Rectal smooth muscle tissue (tissue), 1 donor: ENCODE results near the gene GRPR.

Source experiments
- H3K27ac ChIP-seq: one replicate; pipeline ENCODE4 v1.7.0; 2013; ENCODE audit warnings: low read depth, low read length, inconsistent platforms
- H3K27me3 ChIP-seq: one replicate; pipeline ENCODE4 v1.7.0; 2013; ENCODE audit warnings: low read length; ENCODE audit not compliant: control insufficient read depth, insufficient read depth
- H3K36me3 ChIP-seq: one replicate; pipeline ENCODE4 v1.7.0; 2013; ENCODE audit warnings: low read length; ENCODE audit not compliant: control insufficient read depth, insufficient read depth
- H3K4me1 ChIP-seq: one replicate; pipeline ENCODE4 v1.7.0; 2013; ENCODE audit warnings: low read length; ENCODE audit not compliant: control insufficient read depth, insufficient read depth
- H3K4me3 ChIP-seq: one replicate; pipeline ENCODE4 v1.7.0; 2013; ENCODE audit warnings: low read length
- H3K9ac ChIP-seq: one replicate; pipeline ENCODE4 v1.7.0; 2013; ENCODE audit warnings: low read length

GRPR gene

GRCh38 chrX:16113978-16114565, 9.3 kb upstream of the GRPR start:
- H3K9ac ChIP-seq: no peak overlapping the region
- H3K27me3 ChIP-seq: no peaks in the 10 kb centered on the region
- H3K4me1 ChIP-seq: no peaks in the 10 kb centered on the region
- no peak overlapping the region for H3K27ac ChIP-seq
- no peak overlapping the region for H3K4me3 ChIP-seq
- H3K36me3 ChIP-seq: no peaks in the 10 kb centered on the region

GRCh38 chrX:16114611-16115010, 8.8 kb upstream of the GRPR start:
- Histone ChIP-seq H3K27ac (peak overlapping the region; percentile 54), H3K36me3 (no peaks in the 10 kb centered on the region), H3K9ac (no peak overlapping the region)

GRCh38 chrX:16119353-16120220, 3.8 kb upstream of the GRPR start:
- H3K9ac ChIP-seq: no peak overlapping the region
- H3K27ac ChIP-seq: peak overlapping the region; percentile 38

More at GRCh38 chrX:16114611-16115010, 8.8 kb upstream of the GRPR start:
- no peaks in the 10 kb centered on the region for H3K27me3 ChIP-seq
- H3K4me3 ChIP-seq: no peak overlapping the region
- no peaks in the 10 kb centered on the region for H3K4me1 ChIP-seq

GRCh38 chrX:16120431-16120830, 2.9 kb upstream of the GRPR start:
- no peak overlapping the region for H3K27ac ChIP-seq

More at GRCh38 chrX:16119353-16120220, 3.8 kb upstream of the GRPR start:
- Histone ChIP-seq H3K27me3 (no peaks in the 10 kb centered on the region), H3K36me3 (no peaks in the 10 kb centered on the region), H3K4me1 (no peaks in the 10 kb centered on the region), H3K4me3 (no peak overlapping the region)

GRCh38 chrX:16124201-16124600, 836 bp downstream of the GRPR start:
- no peak overlapping the region for H3K9ac ChIP-seq
- H3K4me3 ChIP-seq: no peak overlapping the region
- no peaks in the 10 kb centered on the region for H3K4me1 ChIP-seq
- no peaks in the 10 kb centered on the region for H3K27me3 ChIP-seq
- H3K27ac ChIP-seq: no peak overlapping the region
- no peaks in the 10 kb centered on the region for H3K36me3 ChIP-seq

More at GRCh38 chrX:16120431-16120830, 2.9 kb upstream of the GRPR start:
- no peak overlapping the region for H3K9ac ChIP-seq
- no peaks in the 10 kb centered on the region for H3K4me1 ChIP-seq
- no peaks in the 10 kb centered on the region for H3K36me3 ChIP-seq
- no peaks in the 10 kb centered on the region for H3K27me3 ChIP-seq
- H3K4me3 ChIP-seq: no peak overlapping the region

- H3K4me1 ChIP-seq: no peaks in the 10 kb centered on the region
- H3K4me3 ChIP-seq: no peak overlapping the region
- no peaks in the 10 kb centered on the region for H3K27me3 ChIP-seq
- H3K9ac ChIP-seq: no peak overlapping the region
- H3K36me3 ChIP-seq: no peaks in the 10 kb centered on the region
- H3K27ac ChIP-seq: no peak overlapping the region
Measured at GRCh38 chrX:16125520-16126149, 2.3 kb downstream of the GRPR start.

- no peak overlapping the region for H3K9ac ChIP-seq
- no peaks in the 10 kb centered on the region for H3K36me3 ChIP-seq
- no peak overlapping the region for H3K27ac ChIP-seq
- no peaks in the 10 kb centered on the region for H3K27me3 ChIP-seq
- no peaks in the 10 kb centered on the region for H3K4me1 ChIP-seq
- no peak overlapping the region for H3K4me3 ChIP-seq
Measured at GRCh38 chrX:16130707-16131106, 7.3 kb downstream of the GRPR start.

GRCh38 chrX:16134936-16135335, 11.6 kb downstream of the GRPR start:
- no peak overlapping the region for H3K4me3 ChIP-seq
- no peaks in the 10 kb centered on the region for H3K27me3 ChIP-seq
- no peaks in the 10 kb centered on the region for H3K36me3 ChIP-seq
- no peak overlapping the region for H3K9ac ChIP-seq
- H3K4me1 ChIP-seq: no peaks in the 10 kb centered on the region
- H3K27ac ChIP-seq: no peak overlapping the region

- Histone ChIP-seq H3K4me1 (no peaks in the 10 kb centered on the region), H3K4me3 (no peak overlapping the region), H3K9ac (no peak overlapping the region), H3K27me3 (no peaks in the 10 kb centered on the region), H3K36me3 (no peaks in the 10 kb centered on the region), H3K27ac (no peak overlapping the region)
Measured at GRCh38 chrX:16136080-16136479, 12.7 kb downstream of the GRPR start.

GRCh38 chrX:16137416-16138107, 14.2 kb downstream of the GRPR start:
- no peak overlapping the region for H3K4me3 ChIP-seq
- H3K4me1 ChIP-seq: no peaks in the 10 kb centered on the region
- no peaks in the 10 kb centered on the region for H3K27me3 ChIP-seq
- H3K36me3 ChIP-seq: no peaks in the 10 kb centered on the region
- no peak overlapping the region for H3K27ac ChIP-seq
- no peak overlapping the region for H3K9ac ChIP-seq

GRCh38 chrX:16138108-16138427, 14.7 kb downstream of the GRPR start:
- no peak overlapping the region for H3K4me3 ChIP-seq

GRCh38 chrX:16140448-16140847, 17.1 kb downstream of the GRPR start:
- Histone ChIP-seq H3K4me3 (no peak overlapping the region), H3K27ac (no peak overlapping the region)

More at GRCh38 chrX:16138108-16138427, 14.7 kb downstream of the GRPR start:
- H3K9ac ChIP-seq: no peak overlapping the region
- no peaks in the 10 kb centered on the region for H3K36me3 ChIP-seq
- H3K27me3 ChIP-seq: no peaks in the 10 kb centered on the region
- H3K4me1 ChIP-seq: no peaks in the 10 kb centered on the region
- H3K27ac ChIP-seq: no peak overlapping the region

More at GRCh38 chrX:16140448-16140847, 17.1 kb downstream of the GRPR start:
- Histone ChIP-seq H3K36me3 (no peaks in the 10 kb centered on the region), H3K9ac (no peak overlapping the region), H3K4me1 (no peaks in the 10 kb centered on the region), H3K27me3 (no peaks in the 10 kb centered on the region)
